Activated T-cell treated with anti-CD3 and anti-CD28 coated beads, Interleukin-2, amount 50 U/mL, for 72 hours (primary cell): ENCODE results near the gene GCH1. TPM values are rescaled to one million over a fixed set of nuclear protein-coding genes. Genes with fewer than 3 reads are reported as not detected.
"Not testable (repeated sequence)": the region's sequence is repeated elsewhere in the genome, so short reads cannot be mapped to it uniquely, and the experiment has no call there.

ENCODE experiments used
- ATAC-seq, 2 donors: fragments of 150-1000 bp; cut with Tn5 transposase; replicated peaks in 1 of 2; 2 replicates each; pipeline ENCODE4 v1.10.0; 2021; ENCODE audit warnings: moderate library complexity in 2 of 2, mild to moderate bottlenecking in 1 of 2
- DNase-seq, 2 donors: peaks; one replicate each; pipeline ENCODE4 v3.0.0; 2021 to 2022; ENCODE audit warnings: mixed read lengths in 1 of 2
- H3K27ac Mint-ChIP-seq: one replicate; pipeline ENCODE4 v1.8.0; 2022; ENCODE audit warnings: mild to moderate bottlenecking, moderate library complexity, mixed read lengths
- H3K27me3 Mint-ChIP-seq: one replicate; pipeline ENCODE4 v1.8.0; 2022; ENCODE audit warnings: low read depth, mixed read lengths
- H3K36me3 Mint-ChIP-seq, 2 donors: one replicate each; pipeline ENCODE4 v1.8.0; 2022; ENCODE audit warnings: mixed read lengths in 2 of 2, mild to moderate bottlenecking in 1 of 2; ENCODE audit not compliant: insufficient read depth in 2 of 2
- H3K4me1 Mint-ChIP-seq: one replicate; pipeline ENCODE4 v1.8.0; 2022; ENCODE audit warnings: low read depth, mixed read lengths
- H3K4me3 Mint-ChIP-seq, 2 donors: one replicate each; pipeline ENCODE4 v1.8.0; 2022; ENCODE audit warnings: mild to moderate bottlenecking in 2 of 2, mixed read lengths in 2 of 2, moderate library complexity in 2 of 2
- H3K9me3 Mint-ChIP-seq, 2 donors: one replicate each; pipeline ENCODE4 v1.8.0; 2022; ENCODE audit warnings: mixed read lengths in 2 of 2
- total RNA-seq, 2 donors: library from RNA; stranded (reverse); gene quantifications; one replicate each; pipeline ENCODE4 v1.2.3, GENCODE V29; 2022

Gene GCH1
- total RNA-seq, 2 donors from 2014 or later = 35.3 to 54.0 TPM

- not testable (repeated sequence) for H3K9me3 Mint-ChIP-seq, H3K27ac Mint-ChIP-seq, H3K27me3 Mint-ChIP-seq, DNase-seq, ATAC-seq, H3K4me3 Mint-ChIP-seq, H3K36me3 Mint-ChIP-seq
- H3K4me1 Mint-ChIP-seq = peaks cover 33% of the 10 kb centered on the region
Measured at GRCh38 chr14:54897809-54898555, 4.6 kb downstream of the GCH1 start.

GRCh38 chr14:54895683-54896082 lies 6.9 kb downstream of the GCH1 start:
- Mint-ChIP-seq H3K27ac (no peak overlapping the region), H3K4me1 (peaks cover 39% of the 10 kb centered on the region), H3K27me3 (no peaks in the 10 kb centered on the region), H3K36me3 (peaks cover 2 to 3% of the 10 kb centered on the region in 2 donors), H3K9me3 (no peaks in the 10 kb centered on the region), H3K4me3 (peak overlapping the region in 1 of 2 donors; percentile 62)
- DNase-seq = no peak
- ATAC-seq = no peak

- no peak overlapping the region for H3K27ac Mint-ChIP-seq
- no peaks in the 10 kb centered on the region for H3K27me3 Mint-ChIP-seq
- H3K4me1 Mint-ChIP-seq = peaks cover 39% of the 10 kb centered on the region
- peak in 1 of 2 donors; percentile 57 for ATAC-seq
- H3K4me3 Mint-ChIP-seq = peak overlapping the region in 1 of 2 donors; percentile 62
- no peak for DNase-seq
- no peaks in the 10 kb centered on the region for H3K9me3 Mint-ChIP-seq
- H3K36me3 Mint-ChIP-seq = peaks cover 0 to 1% of the 10 kb centered on the region in 2 donors
Measured at GRCh38 chr14:54894995-54895394, 7.6 kb downstream of the GCH1 start.

- Mint-ChIP-seq H3K4me1 (peaks cover 54% of the 10 kb centered on the region), H3K36me3 (peaks cover 0 to 1% of the 10 kb centered on the region in 2 donors), H3K27ac (no peak overlapping the region), H3K9me3 (no peaks in the 10 kb centered on the region), H3K4me3 (no peak overlapping the region), H3K27me3 (no peaks in the 10 kb centered on the region)
- ATAC-seq (peak; percentile 54 to 65), DNase-seq (peak; percentile 35 to 38)
Measured at GRCh38 chr14:54893151-54893760, 9.4 kb downstream of the GCH1 start.

- DNase-seq (no peak), ATAC-seq (no peak)
- H3K27ac Mint-ChIP-seq = no peak overlapping the region
- no peaks in the 10 kb centered on the region for H3K9me3 Mint-ChIP-seq
- H3K27me3 Mint-ChIP-seq = no peaks in the 10 kb centered on the region
- no peak overlapping the region for H3K4me3 Mint-ChIP-seq
- no peaks in the 10 kb centered on the region for H3K36me3 Mint-ChIP-seq
- peaks cover 58% of the 10 kb centered on the region for H3K4me1 Mint-ChIP-seq
Measured at GRCh38 chr14:54891471-54892245, 11.0 kb downstream of the GCH1 start.

GRCh38 chr14:54890788-54891187 lies 11.8 kb downstream of the GCH1 start:
- peaks cover 57% of the 10 kb centered on the region for H3K4me1 Mint-ChIP-seq
- no peak overlapping the region for H3K4me3 Mint-ChIP-seq
- no peak overlapping the region for H3K27ac Mint-ChIP-seq
- H3K36me3 Mint-ChIP-seq = no peaks in the 10 kb centered on the region
- no peak for ATAC-seq
- H3K9me3 Mint-ChIP-seq = no peaks in the 10 kb centered on the region
- no peak for DNase-seq
- H3K27me3 Mint-ChIP-seq = no peaks in the 10 kb centered on the region

- ATAC-seq (peak; percentile 54 to 62), DNase-seq (no peak)
- Mint-ChIP-seq H3K4me1 (peaks cover 49% of the 10 kb centered on the region), H3K27me3 (no peaks in the 10 kb centered on the region), H3K36me3 (no peaks in the 10 kb centered on the region), H3K27ac (no peak overlapping the region), H3K9me3 (no peaks in the 10 kb centered on the region), H3K4me3 (peak overlapping the region; percentile 6 to 33)
Measured at GRCh38 chr14:54889919-54890318, 12.7 kb downstream of the GCH1 start.

GRCh38 chr14:54882521-54882920 lies 20.1 kb downstream of the GCH1 start:
- peaks cover 1 to 2% of the 10 kb centered on the region in 2 donors for H3K36me3 Mint-ChIP-seq
- ATAC-seq = no peak

GRCh38 chr14:54881761-54882401 lies 20.7 kb downstream of the GCH1 start:
- ATAC-seq = peak; percentile 74 to 81
- Mint-ChIP-seq H3K9me3 (no peaks in the 10 kb centered on the region), H3K27me3 (no peaks in the 10 kb centered on the region), H3K36me3 (peaks cover 1 to 2% of the 10 kb centered on the region in 2 donors), H3K27ac (peak overlapping the region; percentile 96), H3K4me1 (peaks cover 41% of the 10 kb centered on the region), H3K4me3 (peak overlapping the region; percentile 81 to 95)
- DNase-seq = peak in 1 of 2 donors; percentile 25

More at GRCh38 chr14:54882521-54882920, 20.1 kb downstream of the GCH1 start:
- Mint-ChIP-seq H3K27ac (peak overlapping the region; percentile 96), H3K4me3 (peak overlapping the region; percentile 81 to 95), H3K9me3 (no peaks in the 10 kb centered on the region), H3K4me1 (peaks cover 37% of the 10 kb centered on the region), H3K27me3 (no peaks in the 10 kb centered on the region)
- no peak for DNase-seq

GRCh38 chr14:54881235-54881760 lies 21.3 kb downstream of the GCH1 start:
- peak; percentile 72 to 74 for ATAC-seq
- H3K4me1 Mint-ChIP-seq = peaks cover 41% of the 10 kb centered on the region
- no peaks in the 10 kb centered on the region for H3K9me3 Mint-ChIP-seq
- peak in 1 of 2 donors; percentile 26 for DNase-seq
- peaks cover 1 to 2% of the 10 kb centered on the region in 2 donors for H3K36me3 Mint-ChIP-seq
- peak overlapping the region; percentile 81 to 95 for H3K4me3 Mint-ChIP-seq
- H3K27ac Mint-ChIP-seq = peak overlapping the region; percentile 96
- no peaks in the 10 kb centered on the region for H3K27me3 Mint-ChIP-seq

GRCh38 chr14:54877703-54878021 lies 25.0 kb downstream of the GCH1 start:
- Mint-ChIP-seq H3K9me3 (no peaks in the 10 kb centered on the region), H3K4me1 (peaks cover 32% of the 10 kb centered on the region), H3K27me3 (no peaks in the 10 kb centered on the region), H3K27ac (no peak overlapping the region), H3K36me3 (peaks cover 5 to 10% of the 10 kb centered on the region in 2 donors), H3K4me3 (no peak overlapping the region)
- DNase-seq = no peak
- no peak for ATAC-seq

- DNase-seq (no peak), ATAC-seq (no peak)
- Mint-ChIP-seq H3K27ac (no peak overlapping the region), H3K9me3 (no peaks in the 10 kb centered on the region), H3K36me3 (peaks cover 5 to 10% of the 10 kb centered on the region in 2 donors), H3K4me3 (no peak overlapping the region), H3K4me1 (peaks cover 27% of the 10 kb centered on the region), H3K27me3 (no peaks in the 10 kb centered on the region)
Measured at GRCh38 chr14:54877015-54877702, 25.5 kb downstream of the GCH1 start.
